NCI-H748 treated with DMSO at 0.1 percent for 48 hours (cell line): ENCODE measurements around the gene ATP13A1.

Experiments used
- DNase-seq: peaks from one replicate; lab custom pipeline; 2025; lab: John Stamatoyannopoulos, UW

The ATP13A1 gene

GRCh38 chr19:19662871-19663255 is 613 bp downstream of the ATP13A1 start:
- no peak for DNase-seq

GRCh38 chr19:19662344-19662743 is 1.1 kb downstream of the ATP13A1 start:
- DNase-seq = no peak

- no peak for DNase-seq
Measured at GRCh38 chr19:19661675-19662251, 1.7 kb downstream of the ATP13A1 start.

GRCh38 chr19:19661141-19661674 is 2.3 kb downstream of the ATP13A1 start:
- DNase-seq = no peak

- no peak for DNase-seq
Measured at GRCh38 chr19:19659646-19660245, 3.7 kb downstream of the ATP13A1 start.

- DNase-seq = no peak
Measured at GRCh38 chr19:19657397-19657783, 6.1 kb downstream of the ATP13A1 start.

- no peak for DNase-seq
Measured at GRCh38 chr19:19656451-19657396, 6.8 kb downstream of the ATP13A1 start.

GRCh38 chr19:19655641-19656343 is 7.7 kb downstream of the ATP13A1 start:
- no peak for DNase-seq

GRCh38 chr19:19655051-19655594 is 8.4 kb downstream of the ATP13A1 start:
- no peak for DNase-seq

GRCh38 chr19:19654441-19654840 is 9.0 kb downstream of the ATP13A1 start:
- DNase-seq = no peak

- no peak for DNase-seq
Measured at GRCh38 chr19:19653597-19654147, 9.8 kb downstream of the ATP13A1 start.

GRCh38 chr19:19652482-19653295 is 10.8 kb downstream of the ATP13A1 start:
- DNase-seq = no peak

GRCh38 chr19:19651076-19651475 is 12.4 kb downstream of the ATP13A1 start:
- DNase-seq = no peak

- no peak for DNase-seq
Measured at GRCh38 chr19:19650331-19650730, 13.1 kb downstream of the ATP13A1 start.

GRCh38 chr19:19649580-19649995 is 13.9 kb downstream of the ATP13A1 start:
- no peak for DNase-seq

- DNase-seq = no peak
Measured at GRCh38 chr19:19649155-19649554, 14.3 kb downstream of the ATP13A1 start.

GRCh38 chr19:19647037-19647835 is 16.2 kb downstream of the ATP13A1 start:
- DNase-seq = no peak

- DNase-seq = no peak
Measured at GRCh38 chr19:19645233-19645870, 18.1 kb downstream of the ATP13A1 start.

- DNase-seq = no peak
Measured at GRCh38 chr19:19644054-19644388, 19.5 kb downstream of the ATP13A1 start.
